ENCODE data around the gene NACC1. TPM values are rescaled to one million over a fixed set of nuclear protein-coding genes. Genes with fewer than 3 reads are reported as not detected.
A peak's percentile ranks its signal among the peaks of the same experiment; 100 is the strongest.

The NACC1 gene
- total RNA-seq, 1 donor from 2014 or later, result 45.1 TPM

DNA sequence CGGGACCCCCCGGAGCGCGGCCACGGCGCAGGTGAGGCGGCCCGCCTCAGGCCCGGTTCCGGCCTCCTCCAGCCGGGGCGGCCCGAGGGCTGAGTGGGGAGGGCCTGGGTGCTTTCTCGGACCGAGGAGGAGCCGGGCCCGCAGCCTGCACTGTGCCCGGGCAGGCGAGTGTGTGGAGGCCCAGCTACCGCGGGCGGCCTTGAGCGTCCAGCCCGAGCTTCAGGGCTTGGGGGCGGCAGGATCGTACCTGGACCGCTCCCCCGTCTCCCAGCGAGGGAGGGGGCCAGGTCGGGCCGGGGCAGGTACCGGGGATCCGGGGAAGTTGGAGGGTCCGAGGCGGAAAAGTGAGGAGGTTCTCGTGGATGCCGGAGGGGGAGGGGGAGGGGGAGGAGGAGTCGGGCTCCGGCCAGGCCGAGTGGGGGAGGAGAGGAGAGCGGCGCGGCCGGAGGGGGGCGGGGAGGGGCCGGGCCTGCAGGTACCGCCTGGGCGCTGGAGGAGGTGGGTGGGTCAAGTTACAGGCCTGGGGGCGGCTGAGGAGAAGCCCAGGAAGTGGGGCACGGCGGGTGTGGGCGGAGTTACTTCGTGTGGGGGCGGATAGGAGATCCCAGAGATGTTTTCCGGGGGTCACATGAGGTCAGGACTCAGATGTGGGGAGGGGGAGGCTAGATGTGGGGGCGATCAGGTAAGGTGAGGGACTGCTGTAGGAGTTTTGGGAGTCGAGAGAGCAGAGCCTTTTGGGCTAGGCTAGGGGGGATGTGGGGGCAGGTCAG lies 545 bp downstream of the NACC1 start:
- Mint-ChIP-seq H3K4me1 (ENCODE audit: unreplicated experiment) (peaks cover 56% of the 10 kb centered on the region), H3K27ac (ENCODE audit: unreplicated experiment) (peak overlapping the region; percentile 89)

DNA sequence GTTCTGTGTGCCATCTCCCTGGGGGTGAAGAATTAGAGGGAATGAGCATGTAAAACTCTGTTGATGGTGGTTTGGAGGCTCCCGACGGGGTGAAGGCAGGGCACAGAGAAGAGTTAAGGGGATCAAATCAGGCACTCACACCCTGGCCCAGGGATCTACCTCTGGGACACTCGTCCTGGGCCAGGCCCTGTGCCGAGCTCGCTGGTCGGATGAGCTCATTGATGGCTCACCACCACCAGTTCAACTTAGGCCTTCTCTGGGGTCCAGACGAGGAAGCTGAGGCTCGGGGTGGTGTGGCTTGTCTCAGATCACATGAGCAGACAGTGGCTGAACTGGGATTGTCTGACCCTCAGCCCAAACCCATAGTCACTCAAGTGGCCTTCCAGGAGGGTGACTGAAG lies 1.6 kb downstream of the NACC1 start:
- H3K9me3 Mint-ChIP-seq (ENCODE audit: unreplicated experiment), result no peaks in the 10 kb centered on the region
- no peaks in the 10 kb centered on the region for H3K36me3 Mint-ChIP-seq (ENCODE audit: unreplicated experiment)
- H3K27ac Mint-ChIP-seq (ENCODE audit: unreplicated experiment), result peak overlapping the region; percentile 89
- H3K27me3 Mint-ChIP-seq (ENCODE audit: unreplicated experiment), result no peaks in the 10 kb centered on the region
- TF ChIP-seq, protein P1, sequence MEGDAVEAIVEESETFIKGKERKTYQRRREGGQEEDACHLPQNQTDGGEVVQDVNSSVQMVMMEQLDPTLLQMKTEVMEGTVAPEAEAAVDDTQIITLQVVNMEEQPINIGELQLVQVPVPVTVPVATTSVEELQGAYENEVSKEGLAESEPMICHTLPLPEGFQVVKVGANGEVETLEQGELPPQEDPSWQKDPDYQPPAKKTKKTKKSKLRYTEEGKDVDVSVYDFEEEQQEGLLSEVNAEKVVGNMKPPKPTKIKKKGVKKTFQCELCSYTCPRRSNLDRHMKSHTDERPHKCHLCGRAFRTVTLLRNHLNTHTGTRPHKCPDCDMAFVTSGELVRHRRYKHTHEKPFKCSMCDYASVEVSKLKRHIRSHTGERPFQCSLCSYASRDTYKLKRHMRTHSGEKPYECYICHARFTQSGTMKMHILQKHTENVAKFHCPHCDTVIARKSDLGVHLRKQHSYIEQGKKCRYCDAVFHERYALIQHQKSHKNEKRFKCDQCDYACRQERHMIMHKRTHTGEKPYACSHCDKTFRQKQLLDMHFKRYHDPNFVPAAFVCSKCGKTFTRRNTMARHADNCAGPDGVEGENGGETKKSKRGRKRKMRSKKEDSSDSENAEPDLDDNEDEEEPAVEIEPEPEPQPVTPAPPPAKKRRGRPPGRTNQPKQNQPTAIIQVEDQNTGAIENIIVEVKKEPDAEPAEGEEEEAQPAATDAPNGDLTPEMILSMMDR (IDR thresholded peaks at IDR 0.05), result no peak
- no peak for DNase-seq (ENCODE audit: extremely low spot score, unreplicated experiment)
- peak overlapping the region; percentile 77 for H3K4me3 Mint-ChIP-seq (ENCODE audit: unreplicated experiment)
- H3K4me1 Mint-ChIP-seq (ENCODE audit: unreplicated experiment), result peaks cover 56% of the 10 kb centered on the region

More for the DNA sequence above, 545 bp downstream of the NACC1 start:
- no peaks in the 10 kb centered on the region for H3K9me3 Mint-ChIP-seq (ENCODE audit: unreplicated experiment)
- TF ChIP-seq, protein P1 (IDR thresholded peaks at IDR 0.05), result no peak
- no peaks in the 10 kb centered on the region for H3K27me3 Mint-ChIP-seq (ENCODE audit: unreplicated experiment)
- no peaks in the 10 kb centered on the region for H3K36me3 Mint-ChIP-seq (ENCODE audit: unreplicated experiment)
- no peak for DNase-seq (ENCODE audit: extremely low spot score, unreplicated experiment)
- peak overlapping the region; percentile 77 for H3K4me3 Mint-ChIP-seq (ENCODE audit: unreplicated experiment)

DNA sequence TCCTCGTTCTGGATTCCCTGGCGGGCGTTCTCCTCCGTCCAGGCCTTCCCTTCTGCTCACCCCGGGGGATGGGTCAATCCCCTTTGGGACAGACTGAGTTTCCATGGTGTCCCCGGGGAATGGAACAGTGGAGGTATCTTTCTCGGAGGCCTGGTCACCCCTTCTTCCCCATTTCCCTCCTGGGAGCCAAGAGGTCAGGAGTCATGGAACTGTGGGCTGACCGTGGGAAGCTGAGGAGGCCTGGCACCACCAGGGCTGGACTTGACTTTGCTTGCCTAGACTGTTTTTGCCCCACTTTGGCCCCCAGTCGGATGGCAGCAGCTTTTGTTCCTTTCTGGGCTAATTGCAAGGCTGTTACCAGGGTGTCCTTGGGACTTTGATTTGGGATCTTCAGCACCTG lies 2.0 kb downstream of the NACC1 start:
- DNase-seq (ENCODE audit: extremely low spot score, unreplicated experiment), result no peak
- no peaks in the 10 kb centered on the region for H3K9me3 Mint-ChIP-seq (ENCODE audit: unreplicated experiment)

DNA sequence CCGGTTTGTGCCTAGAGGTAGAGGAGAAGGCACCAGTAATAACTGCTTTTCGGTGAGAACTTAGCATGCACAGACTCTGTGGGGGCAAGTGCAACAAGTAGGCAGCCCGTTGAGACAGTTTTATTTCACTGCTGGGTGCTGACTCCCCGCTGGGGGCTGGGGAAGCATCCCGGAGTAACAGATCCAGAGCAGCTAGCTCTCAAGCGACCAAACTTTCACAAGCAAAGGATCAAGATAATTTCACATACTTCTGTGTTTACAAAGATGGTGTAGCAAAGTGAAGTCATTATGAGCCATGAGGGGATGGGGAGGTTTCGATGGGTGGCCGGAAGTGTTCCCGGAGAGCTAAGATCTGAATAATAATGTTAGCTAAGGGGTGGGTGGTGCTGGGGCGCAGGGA lies 2.8 kb downstream of the NACC1 start:
- DNase-seq (ENCODE audit: extremely low spot score, unreplicated experiment), result no peak
- Mint-ChIP-seq H3K4me3 (ENCODE audit: unreplicated experiment) (peak overlapping the region; percentile 55), H3K36me3 (ENCODE audit: unreplicated experiment) (no peaks in the 10 kb centered on the region), H3K27me3 (ENCODE audit: unreplicated experiment) (no peaks in the 10 kb centered on the region), H3K4me1 (ENCODE audit: unreplicated experiment) (peaks cover 51% of the 10 kb centered on the region), H3K9me3 (ENCODE audit: unreplicated experiment) (no peaks in the 10 kb centered on the region), H3K27ac (ENCODE audit: unreplicated experiment) (peak overlapping the region; percentile 89)
- TF ChIP-seq, protein P1 (IDR thresholded peaks at IDR 0.05), result no peak

More for the DNA sequence above, 2.0 kb downstream of the NACC1 start:
- Mint-ChIP-seq H3K4me3 (ENCODE audit: unreplicated experiment) (peak overlapping the region; percentile 77), H3K27ac (ENCODE audit: unreplicated experiment) (peak overlapping the region; percentile 89), H3K36me3 (ENCODE audit: unreplicated experiment) (no peaks in the 10 kb centered on the region), H3K27me3 (ENCODE audit: unreplicated experiment) (no peaks in the 10 kb centered on the region), H3K4me1 (ENCODE audit: unreplicated experiment) (peaks cover 56% of the 10 kb centered on the region)
- TF ChIP-seq, protein P1 (IDR thresholded peaks at IDR 0.05), result no peak

DNA sequence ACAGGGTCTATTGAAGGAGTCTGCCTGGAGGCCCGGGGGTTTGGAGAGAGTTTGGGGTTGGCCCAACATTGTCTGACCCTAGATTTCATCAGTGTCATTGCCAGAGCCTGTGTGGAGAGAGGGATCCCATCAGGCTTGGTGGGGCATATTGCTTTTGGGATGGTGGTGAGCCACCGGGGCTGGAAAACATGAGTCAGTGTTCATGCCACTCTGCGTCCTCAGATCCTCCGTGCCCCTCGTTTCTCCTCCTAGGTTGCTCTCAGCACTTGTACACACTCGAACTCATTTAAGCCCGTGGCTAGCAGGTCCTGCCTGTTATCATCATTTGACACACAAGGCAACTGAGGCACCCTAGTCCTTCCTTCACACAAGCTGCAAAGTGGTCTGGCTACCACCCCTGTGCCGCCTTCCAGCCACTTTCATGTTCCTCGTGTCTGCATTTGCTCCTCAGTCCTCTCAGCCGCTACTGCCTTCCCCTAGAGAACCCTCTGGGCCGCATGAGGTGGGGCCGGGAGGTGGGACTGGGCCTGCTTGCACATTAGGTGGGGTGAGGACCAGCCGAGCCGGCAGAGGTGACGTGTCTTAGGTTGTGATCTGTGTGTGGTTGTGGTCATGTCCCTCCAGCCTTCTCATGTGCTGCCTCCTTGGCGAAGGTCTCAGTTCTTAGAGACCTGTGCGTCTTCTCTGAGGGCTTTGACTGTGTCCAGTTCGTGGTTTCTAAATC lies 3.6 kb downstream of the NACC1 start:
- peak overlapping the region; percentile 89 for H3K27ac Mint-ChIP-seq (ENCODE audit: unreplicated experiment)
- peaks cover 44% of the 10 kb centered on the region for H3K4me1 Mint-ChIP-seq (ENCODE audit: unreplicated experiment)
- H3K36me3 Mint-ChIP-seq (ENCODE audit: unreplicated experiment), result no peaks in the 10 kb centered on the region
- H3K4me3 Mint-ChIP-seq (ENCODE audit: unreplicated experiment), result peak overlapping the region; percentile 55
- TF ChIP-seq, protein P1 (IDR thresholded peaks at IDR 0.05), result no peak
- H3K9me3 Mint-ChIP-seq (ENCODE audit: unreplicated experiment), result no peaks in the 10 kb centered on the region
- no peak for DNase-seq (ENCODE audit: extremely low spot score, unreplicated experiment)
- no peaks in the 10 kb centered on the region for H3K27me3 Mint-ChIP-seq (ENCODE audit: unreplicated experiment)

Measured in osteocyte (in vitro differentiated cells).